ENCODE measurements around the gene NCAM2. TPM values are rescaled to one million over a fixed set of nuclear protein-coding genes. Genes with fewer than 3 reads are reported as not detected.

The NCAM2 gene
- total and polyA plus RNA-seq, 2 donors (not counting 3 experiments of a cell fraction or from before 2014, with no cell fraction given) = 0.11 to 0.27 TPM

GRCh38 chr21:21119091-21119490 is 120.9 kb downstream of the NCAM2 start:
- no peak overlapping the region for H3K27ac ChIP-seq (ENCODE audit: insufficient read depth, low read depth, low read length)
- DNase-seq (ENCODE audit: low read depth, low spot score) = no peak
- intact Hi-C loops (cut with micrococcal nuclease) (no loop called here), dilution Hi-C loops (cut with MboI; ENCODE audit: extremely low pct_ligation_motif_present, low sequenced_read_pairs) (no loop called here)
- no peaks in the 10 kb centered on the region for H3K27me3 ChIP-seq (ENCODE audit: control insufficient read depth in 2 of 2, insufficient read depth in 2 of 2, low read length in 2 of 2)
- no peaks in the 10 kb centered on the region for H3K4me1 ChIP-seq (ENCODE audit: control insufficient read depth, extremely low read depth, insufficient read depth, low read length)
- H3K9ac ChIP-seq (replicated peaks; ENCODE audit: extremely low read depth, insufficient read depth, low read length) = no peak overlapping the region
- no peaks in the 10 kb centered on the region for H3K9me1 ChIP-seq (replicated peaks; ENCODE audit: control insufficient read depth, extremely low read depth, insufficient read depth, low read length)
- ChIA-PET CTCF (no interaction called here), POLR2A (no interaction called here)
- H3K36me3 ChIP-seq (ENCODE audit: control insufficient read depth in 2 of 2, extremely low read depth in 1 of 2, insufficient read depth in 2 of 2, low read length in 2 of 2) = no peaks in the 10 kb centered on the region
- no peak for TF ChIP-seq POLR2A (IDR thresholded peaks at IDR 0.05; ENCODE audit: low read depth, low read length)
- no peak for TF ChIP-seq GATA2 (IDR thresholded peaks at IDR 0.05; ENCODE audit: insufficient read depth, insufficient read length, low read depth, low read length)
- TF ChIP-seq FOS (IDR thresholded peaks at IDR 0.05; ENCODE audit: borderline replicate concordance, insufficient read depth, low read length) = no peak
- TF ChIP-seq, protein P1, sequence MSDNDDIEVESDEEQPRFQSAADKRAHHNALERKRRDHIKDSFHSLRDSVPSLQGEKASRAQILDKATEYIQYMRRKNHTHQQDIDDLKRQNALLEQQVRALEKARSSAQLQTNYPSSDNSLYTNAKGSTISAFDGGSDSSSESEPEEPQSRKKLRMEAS (IDR thresholded peaks at IDR 0.05; ENCODE audit: insufficient read depth, insufficient read length) = no peak
- TF ChIP-seq MYC (IDR thresholded peaks at IDR 0.05; ENCODE audit: low read depth, low read length) = no peak
- TF ChIP-seq, protein P2, sequence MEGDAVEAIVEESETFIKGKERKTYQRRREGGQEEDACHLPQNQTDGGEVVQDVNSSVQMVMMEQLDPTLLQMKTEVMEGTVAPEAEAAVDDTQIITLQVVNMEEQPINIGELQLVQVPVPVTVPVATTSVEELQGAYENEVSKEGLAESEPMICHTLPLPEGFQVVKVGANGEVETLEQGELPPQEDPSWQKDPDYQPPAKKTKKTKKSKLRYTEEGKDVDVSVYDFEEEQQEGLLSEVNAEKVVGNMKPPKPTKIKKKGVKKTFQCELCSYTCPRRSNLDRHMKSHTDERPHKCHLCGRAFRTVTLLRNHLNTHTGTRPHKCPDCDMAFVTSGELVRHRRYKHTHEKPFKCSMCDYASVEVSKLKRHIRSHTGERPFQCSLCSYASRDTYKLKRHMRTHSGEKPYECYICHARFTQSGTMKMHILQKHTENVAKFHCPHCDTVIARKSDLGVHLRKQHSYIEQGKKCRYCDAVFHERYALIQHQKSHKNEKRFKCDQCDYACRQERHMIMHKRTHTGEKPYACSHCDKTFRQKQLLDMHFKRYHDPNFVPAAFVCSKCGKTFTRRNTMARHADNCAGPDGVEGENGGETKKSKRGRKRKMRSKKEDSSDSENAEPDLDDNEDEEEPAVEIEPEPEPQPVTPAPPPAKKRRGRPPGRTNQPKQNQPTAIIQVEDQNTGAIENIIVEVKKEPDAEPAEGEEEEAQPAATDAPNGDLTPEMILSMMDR (IDR thresholded peaks at IDR 0.05; ENCODE audit: extremely low read depth in 1 of 2, insufficient read depth in 1 of 2, low read depth in 1 of 2, low read length in 2 of 2) = no peak
- no peak for TF ChIP-seq EZH2 (IDR thresholded peaks at IDR 0.05; ENCODE audit: borderline replicate concordance, low read depth, low read length, severe bottlenecking)
- no peak for TF ChIP-seq POLR2AphosphoS5 (IDR thresholded peaks at IDR 0.05; ENCODE audit: insufficient read depth, low read depth, low read length)
- no peak for TF ChIP-seq JUN (IDR thresholded peaks at IDR 0.05; ENCODE audit: borderline replicate concordance, insufficient read depth, insufficient read length, low read depth)
- no peak overlapping the region for H2AFZ ChIP-seq (ENCODE audit: low read depth, low read length)
- no peak for FAIRE-seq
- no TSS peak for BruUV-seq (replicated peaks)
- no peak overlapping the region for H3K4me2 ChIP-seq (ENCODE audit: insufficient read depth, low read length)
- no peaks in the 10 kb centered on the region for H3K9me3 ChIP-seq (replicated peaks; ENCODE audit: control insufficient read depth, insufficient read depth, low read length)
- H3K4me3 ChIP-seq (replicated peaks in 1 of 3; ENCODE audit: insufficient read depth in 1 of 3, low read depth in 1 of 3, low read length in 3 of 3) = no peak overlapping the region
- no peaks in the 10 kb centered on the region for H3K79me2 ChIP-seq (ENCODE audit: control insufficient read depth, insufficient read depth, low read length)
- no peaks in the 10 kb centered on the region for H4K20me1 ChIP-seq (replicated peaks; ENCODE audit: control insufficient read depth, extremely low read depth, insufficient read depth, low read length)
